Neural crest cell (in vitro differentiated cells): ENCODE measurements around the gene DIPK1A. TPM values are rescaled to one million over a fixed set of nuclear protein-coding genes. Genes with fewer than 3 reads are reported as not detected.

Experiments
- DNase-seq: peaks from one replicate; pipeline ENCODE4 v3.0.0; 2021; ENCODE audit warnings: low read depth, mixed read lengths, low spot score
- H3K27ac Mint-ChIP-seq: one replicate; pipeline ENCODE4 v1.8.0; 2021; ENCODE audit warnings: mild to moderate bottlenecking, mixed read lengths; ENCODE audit not compliant: unreplicated experiment
- H3K27me3 Mint-ChIP-seq: 2 replicates; pipeline ENCODE4 v1.8.0; 2021; ENCODE audit warnings: low read depth, mild to moderate bottlenecking, mixed read lengths
- H3K36me3 Mint-ChIP-seq: 2 replicates; pipeline ENCODE4 v1.8.0; 2021; ENCODE audit warnings: low read depth, mild to moderate bottlenecking, mixed read lengths
- H3K4me1 Mint-ChIP-seq: 2 replicates; pipeline ENCODE4 v1.8.0; 2021; ENCODE audit warnings: mixed read lengths
- H3K4me3 Mint-ChIP-seq: one replicate; pipeline ENCODE4 v1.8.0; 2021; ENCODE audit warnings: mild to moderate bottlenecking, mixed read lengths
- H3K9me3 Mint-ChIP-seq: 2 replicates; pipeline ENCODE4 v1.8.0; 2021; ENCODE audit warnings: mixed read lengths
- total RNA-seq: library from RNA; stranded (reverse); gene quantifications from 2 replicates; pipeline ENCODE4 v1.2.1, GENCODE V29; 2021
- TF ChIP-seq, protein P1 (sequence below): fragments of 200-600 bp; sonication (generic); conservative IDR thresholded peaks from 2 replicates; pipeline ENCODE4 v1.5.0; 2021; ENCODE audit warnings: antibody characterized with exemption, mild to moderate bottlenecking

DIPK1A gene
- total RNA-seq, 1 donor from 2014 or later: 2.3 TPM

DNA sequence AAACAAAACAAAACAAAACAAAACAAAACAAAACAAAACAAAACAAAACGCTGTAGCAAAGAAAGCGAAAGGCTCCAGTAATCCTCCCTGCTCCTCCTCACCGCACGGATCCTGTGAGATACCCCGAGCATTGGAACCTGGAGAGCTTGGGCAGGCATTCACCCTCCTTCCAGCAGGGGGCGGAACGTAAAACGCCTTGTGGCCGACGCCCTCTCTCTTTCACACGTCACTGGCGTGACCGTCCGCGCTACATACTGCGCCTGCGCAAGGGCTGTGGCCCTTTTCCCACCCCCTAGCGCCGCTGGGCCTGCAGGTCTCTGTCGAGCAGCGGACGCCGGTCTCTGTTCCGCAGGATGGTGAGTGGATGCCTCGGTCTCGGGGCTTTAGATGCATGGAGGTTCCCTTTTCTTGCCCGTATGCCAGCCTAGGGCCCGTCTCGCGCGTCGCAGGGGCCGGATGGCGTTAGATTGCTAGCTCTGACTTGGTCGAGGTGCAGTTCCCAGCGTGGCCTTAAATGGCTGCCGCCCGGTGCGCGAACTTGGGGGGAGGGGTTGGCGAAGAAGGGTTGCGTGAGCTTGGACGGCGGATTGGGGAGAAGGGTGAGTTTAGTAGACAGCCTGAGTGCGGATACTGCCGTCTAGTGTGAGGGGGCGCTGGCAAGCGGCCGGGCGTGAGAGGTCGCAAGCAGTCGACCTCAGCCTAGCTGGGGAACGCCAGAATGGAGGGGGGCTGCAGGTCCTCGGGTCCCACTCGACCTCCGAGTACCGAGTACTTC lies 129.3 kb downstream of the DIPK1A start, which contains the start of gene RPL5:
TSS of gene RPL5 (plus strand) at position 279 of the 775 bp plus-strand sequence. CDS start at position 354, 75 bp downstream.
- H3K27ac Mint-ChIP-seq: peak within 1 kb of the TSS; percentile 100
- no peaks in the 10 kb centered on the region for H3K27me3 Mint-ChIP-seq
- TF ChIP-seq, protein P1, sequence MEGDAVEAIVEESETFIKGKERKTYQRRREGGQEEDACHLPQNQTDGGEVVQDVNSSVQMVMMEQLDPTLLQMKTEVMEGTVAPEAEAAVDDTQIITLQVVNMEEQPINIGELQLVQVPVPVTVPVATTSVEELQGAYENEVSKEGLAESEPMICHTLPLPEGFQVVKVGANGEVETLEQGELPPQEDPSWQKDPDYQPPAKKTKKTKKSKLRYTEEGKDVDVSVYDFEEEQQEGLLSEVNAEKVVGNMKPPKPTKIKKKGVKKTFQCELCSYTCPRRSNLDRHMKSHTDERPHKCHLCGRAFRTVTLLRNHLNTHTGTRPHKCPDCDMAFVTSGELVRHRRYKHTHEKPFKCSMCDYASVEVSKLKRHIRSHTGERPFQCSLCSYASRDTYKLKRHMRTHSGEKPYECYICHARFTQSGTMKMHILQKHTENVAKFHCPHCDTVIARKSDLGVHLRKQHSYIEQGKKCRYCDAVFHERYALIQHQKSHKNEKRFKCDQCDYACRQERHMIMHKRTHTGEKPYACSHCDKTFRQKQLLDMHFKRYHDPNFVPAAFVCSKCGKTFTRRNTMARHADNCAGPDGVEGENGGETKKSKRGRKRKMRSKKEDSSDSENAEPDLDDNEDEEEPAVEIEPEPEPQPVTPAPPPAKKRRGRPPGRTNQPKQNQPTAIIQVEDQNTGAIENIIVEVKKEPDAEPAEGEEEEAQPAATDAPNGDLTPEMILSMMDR: peak; percentile 92
- peaks cover 30% of the 10 kb centered on the region for H3K36me3 Mint-ChIP-seq
- H3K4me1 Mint-ChIP-seq: peaks cover 42% of the 10 kb centered on the region
- H3K9me3 Mint-ChIP-seq: no peaks in the 10 kb centered on the region
- H3K4me3 Mint-ChIP-seq: peak within 1 kb of the TSS; percentile 98
- peak; percentile 98 for DNase-seq

DNA sequence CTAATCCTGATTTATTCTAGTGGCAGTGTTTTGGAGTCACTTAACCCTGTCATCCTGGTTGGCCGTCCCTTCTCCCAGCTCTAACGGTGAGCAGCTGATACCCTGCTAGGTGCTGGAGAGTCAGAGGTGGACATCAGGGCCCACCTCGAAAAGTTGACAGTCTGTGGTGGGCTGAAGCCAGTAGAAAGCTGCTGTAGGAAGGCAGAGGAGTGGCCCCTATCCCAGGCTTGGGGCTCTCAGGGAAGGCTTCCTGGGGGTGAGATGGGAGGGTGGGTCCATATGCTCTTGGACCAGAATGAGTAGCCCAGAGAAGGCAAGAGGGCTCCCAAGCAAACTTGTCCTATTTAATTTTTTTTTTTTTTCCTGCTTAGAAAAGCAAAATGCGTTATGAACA lies 129.9 kb downstream of the DIPK1A start:
- peaks cover 39% of the 10 kb centered on the region for H3K4me1 Mint-ChIP-seq

DNA sequence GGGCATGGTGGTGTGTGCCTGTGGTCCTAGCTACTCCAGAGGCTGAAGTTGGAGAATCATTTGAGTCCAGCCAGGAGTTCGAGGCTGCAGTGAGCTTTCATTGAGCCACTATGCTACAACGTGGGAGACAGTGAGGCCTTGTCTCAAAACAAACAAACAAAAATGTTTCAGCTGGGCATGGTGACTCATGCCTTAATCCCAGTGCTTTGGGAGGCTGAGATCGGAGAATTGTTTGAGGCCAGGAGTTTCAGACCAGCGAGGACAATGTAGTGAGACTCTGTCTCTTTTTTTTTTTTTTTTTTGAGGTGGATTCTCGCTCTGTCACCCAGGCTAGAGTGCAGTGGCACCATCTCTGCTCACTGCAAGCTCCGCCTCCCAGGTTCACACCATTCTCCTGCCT lies 134.5 kb downstream of the DIPK1A start:
- DNase-seq: no peak
- TF ChIP-seq, protein P1: no peak

More for the DNA sequence above, 129.9 kb downstream of the DIPK1A start:
- H3K4me3 Mint-ChIP-seq: peak overlapping the region; percentile 98
- peaks cover 30% of the 10 kb centered on the region for H3K36me3 Mint-ChIP-seq
- no peak for DNase-seq
- TF ChIP-seq, protein P1: no peak
- no peaks in the 10 kb centered on the region for H3K9me3 Mint-ChIP-seq
- H3K27me3 Mint-ChIP-seq: no peaks in the 10 kb centered on the region
- no peak overlapping the region for H3K27ac Mint-ChIP-seq

DNA sequence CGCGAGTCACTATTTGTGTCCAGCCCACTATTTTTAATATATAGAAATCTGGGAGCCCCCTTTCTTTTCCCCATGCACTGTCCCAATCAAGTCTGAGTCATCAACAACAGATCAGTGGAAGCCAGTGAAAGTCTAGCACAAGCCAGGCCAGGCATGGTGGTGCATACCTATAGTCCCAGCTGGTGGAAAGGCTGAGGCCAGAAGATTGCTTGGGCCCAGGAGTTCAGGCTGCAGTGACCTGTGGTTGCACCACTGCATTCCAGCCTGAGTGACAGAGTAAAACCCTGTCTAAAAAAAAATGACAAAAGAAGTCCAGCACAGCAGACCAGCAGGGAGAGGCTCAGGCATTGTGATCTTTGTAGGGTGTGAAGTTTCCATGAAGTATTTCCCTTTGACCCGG lies 138.4 kb downstream of the DIPK1A start:
- no peaks in the 10 kb centered on the region for H3K27me3 Mint-ChIP-seq
- no peak overlapping the region for H3K4me3 Mint-ChIP-seq
- no peaks in the 10 kb centered on the region for H3K9me3 Mint-ChIP-seq
- H3K27ac Mint-ChIP-seq: no peak overlapping the region
- H3K36me3 Mint-ChIP-seq: no peaks in the 10 kb centered on the region
- peaks cover 5% of the 10 kb centered on the region for H3K4me1 Mint-ChIP-seq
- no peak for DNase-seq
- TF ChIP-seq, protein P1: no peak

More for the DNA sequence above, 134.5 kb downstream of the DIPK1A start:
- no peaks in the 10 kb centered on the region for H3K9me3 Mint-ChIP-seq
- no peaks in the 10 kb centered on the region for H3K36me3 Mint-ChIP-seq
- H3K4me3 Mint-ChIP-seq: no peak overlapping the region
- H3K27ac Mint-ChIP-seq: no peak overlapping the region
- no peaks in the 10 kb centered on the region for H3K27me3 Mint-ChIP-seq
- H3K4me1 Mint-ChIP-seq: peaks cover 5% of the 10 kb centered on the region

DNA sequence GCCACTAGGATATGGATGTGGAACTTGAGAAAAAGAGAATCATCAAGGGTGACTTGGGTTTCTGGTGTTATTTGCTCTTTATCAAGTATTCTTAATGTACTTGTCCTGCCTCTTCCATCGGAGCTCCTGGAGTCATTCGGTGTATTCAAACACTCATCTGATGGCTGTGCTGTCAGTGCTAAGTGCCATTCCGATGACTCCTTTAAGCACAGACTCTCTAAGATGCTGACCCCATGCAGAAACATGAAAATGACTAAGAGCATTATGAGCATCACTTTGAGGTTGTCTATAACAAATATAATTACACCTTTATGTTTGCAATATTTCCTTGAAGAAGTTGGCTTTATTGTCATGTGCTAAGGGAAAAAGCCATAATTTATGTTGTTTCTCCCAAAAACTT lies 140.7 kb downstream of the DIPK1A start:
- H3K4me3 Mint-ChIP-seq: no peak overlapping the region
- H3K9me3 Mint-ChIP-seq: no peaks in the 10 kb centered on the region
- no peak overlapping the region for H3K27ac Mint-ChIP-seq
- no peaks in the 10 kb centered on the region for H3K36me3 Mint-ChIP-seq
- TF ChIP-seq, protein P1: no peak
- H3K27me3 Mint-ChIP-seq: no peaks in the 10 kb centered on the region
- peaks cover 5% of the 10 kb centered on the region for H3K4me1 Mint-ChIP-seq
- DNase-seq: no peak
